Activated T-helper 1 cell treated with anti-CD3 and anti-CD28 coated beads, Interleukin-12 subunit alpha, Interleukin-12 subunit beta, Interleukin-2, Interleukin-4 antibody, amounts not matched to agents 30 ng/mL and 10 ng/mL and 1 ng/mL, durations not matched to agents 14 hours and 24 hours and 36 hours (primary cell): ENCODE results near the gene CCDC8. TPM values are rescaled to one million over a fixed set of nuclear protein-coding genes. Genes with fewer than 3 reads are reported as not detected.
"Not testable (repeated sequence)": the region's sequence is repeated elsewhere in the genome, so short reads cannot be mapped to it uniquely, and the experiment has no call there.

ENCODE experiments used
- DNase-seq: peaks from one replicate; pipeline ENCODE4 v3.0.0; 2021; ENCODE audit warnings: low spot score
- H3K27ac Mint-ChIP-seq: one replicate; pipeline ENCODE4 v1.8.0; 2021; ENCODE audit warnings: mild to moderate bottlenecking, mixed read lengths
- H3K27me3 Mint-ChIP-seq: one replicate; pipeline ENCODE4 v1.8.0; 2022; ENCODE audit warnings: mild to moderate bottlenecking, moderate library complexity, mixed read lengths; ENCODE audit not compliant: insufficient read depth
- H3K36me3 Mint-ChIP-seq: one replicate; pipeline ENCODE4 v1.8.0; 2021; ENCODE audit warnings: low read depth, mixed read lengths
- H3K4me1 Mint-ChIP-seq: one replicate; pipeline ENCODE4 v1.8.0; 2021; ENCODE audit warnings: low read depth, mixed read lengths
- H3K4me3 Mint-ChIP-seq: one replicate; pipeline ENCODE4 v1.8.0; 2021; ENCODE audit warnings: mild to moderate bottlenecking, moderate library complexity, mixed read lengths
- H3K9me3 Mint-ChIP-seq: one replicate; pipeline ENCODE4 v1.8.0; 2021; ENCODE audit warnings: mixed read lengths
- intact Hi-C: fragments of 100-400 bp; cut with micrococcal nuclease; formaldehyde crosslinking; loops from one replicate; pipeline ENCODE4 v1.15.1; 2024
- total RNA-seq: library from RNA; stranded (reverse); gene quantifications from 2 replicates; pipeline ENCODE4 v1.2.3, GENCODE V29; 2022

The CCDC8 gene
- total RNA-seq, 1 donor from 2014 or later: not detected

- Mint-ChIP-seq H3K27ac (no peak overlapping the region), H3K9me3 (no peaks in the 10 kb centered on the region), H3K4me3 (no peak overlapping the region), H3K4me1 (peaks cover 6% of the 10 kb centered on the region), H3K36me3 (no peaks in the 10 kb centered on the region), H3K27me3 (peaks cover 73% of the 10 kb centered on the region)
- intact Hi-C loops: no loop called here
- DNase-seq: no peak
Observed at GRCh38 chr19:46408664-46409039, 4.7 kb downstream of the CCDC8 start.

GRCh38 chr19:46407856-46408663, 5.3 kb downstream of the CCDC8 start:
- Mint-ChIP-seq H3K27me3 (peaks cover 75% of the 10 kb centered on the region), H3K36me3 (no peaks in the 10 kb centered on the region), H3K9me3 (no peaks in the 10 kb centered on the region), H3K27ac (no peak overlapping the region), H3K4me3 (no peak overlapping the region), H3K4me1 (peaks cover 6% of the 10 kb centered on the region)
- intact Hi-C loops: no loop called here
- DNase-seq: no peak

DNA sequence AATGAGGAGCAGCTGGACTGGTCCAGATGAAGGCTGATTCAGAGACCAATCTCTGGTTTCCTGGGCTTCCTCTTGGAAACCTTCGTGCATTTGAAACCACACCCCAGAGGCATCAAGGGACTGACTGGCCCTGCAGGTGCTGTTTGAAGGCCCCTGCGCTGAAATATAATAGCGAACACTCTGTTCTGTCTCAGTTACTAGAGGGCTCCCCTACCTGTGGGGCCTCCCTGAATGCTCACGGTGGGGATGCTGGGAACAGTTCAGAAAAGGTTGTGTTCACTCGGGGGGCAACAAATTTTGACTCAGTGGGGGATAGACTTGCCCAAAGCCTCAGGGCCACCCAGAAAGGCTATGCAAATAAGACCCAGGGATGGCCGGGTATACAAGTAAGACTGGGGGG, 6.4 kb downstream of the CCDC8 start:
- intact Hi-C loops: no loop called here
- Mint-ChIP-seq H3K9me3 (no peaks in the 10 kb centered on the region), H3K4me1 (peaks cover 6% of the 10 kb centered on the region), H3K27ac (no peak overlapping the region), H3K36me3 (no peaks in the 10 kb centered on the region), H3K27me3 (peaks cover 74% of the 10 kb centered on the region), H3K4me3 (no peak overlapping the region)
- DNase-seq: no peak

GRCh38 chr19:46404753-46405468, 8.5 kb downstream of the CCDC8 start:
- H3K36me3 Mint-ChIP-seq: no peaks in the 10 kb centered on the region
- H3K27me3 Mint-ChIP-seq: peaks cover 66% of the 10 kb centered on the region
- H3K4me1 Mint-ChIP-seq: peaks cover 6% of the 10 kb centered on the region
- intact Hi-C loops: loop anchor here (2.0 kb wide), 1 partner anchor 22 kb away; no protein-coding TSS in a partner anchor
- H3K4me3 Mint-ChIP-seq: no peak overlapping the region
- DNase-seq: no peak
- H3K27ac Mint-ChIP-seq: no peak overlapping the region
- H3K9me3 Mint-ChIP-seq: no peaks in the 10 kb centered on the region

- intact Hi-C loops: loop anchor here (2.0 kb wide), 1 partner anchor 23 kb away; no protein-coding TSS in a partner anchor
- peaks cover 6% of the 10 kb centered on the region for H3K4me1 Mint-ChIP-seq
Observed at GRCh38 chr19:46404055-46404752, 9.2 kb downstream of the CCDC8 start.

DNA sequence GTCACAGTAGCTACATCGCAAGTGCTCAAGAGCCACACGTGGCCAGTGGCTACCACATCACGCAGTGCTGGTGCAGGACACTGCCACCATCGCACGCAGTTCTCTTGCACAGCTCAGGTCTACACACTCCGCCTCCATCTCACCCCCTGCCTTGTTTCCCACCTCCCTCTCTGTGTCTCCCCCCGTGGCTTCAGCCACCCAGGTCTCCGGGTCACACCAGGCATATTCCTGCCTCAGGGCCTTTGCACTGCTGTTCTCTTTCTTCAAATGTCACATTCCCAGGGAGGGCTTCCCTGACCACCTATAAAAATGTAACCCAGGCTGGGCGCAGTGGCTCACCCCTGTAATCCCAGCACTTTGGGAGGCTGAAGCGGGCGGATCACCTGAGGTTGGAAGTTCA, 10.6 kb downstream of the CCDC8 start:
- H3K27me3 Mint-ChIP-seq: peaks cover 61% of the 10 kb centered on the region
- H3K9me3 Mint-ChIP-seq: no peaks in the 10 kb centered on the region
- no peak overlapping the region for H3K27ac Mint-ChIP-seq
- H3K4me3 Mint-ChIP-seq: no peak overlapping the region
- intact Hi-C loops: loop anchor here (1.0 kb wide), 2 partner anchors 85 to 111 kb away; no protein-coding TSS in a partner anchor
- H3K36me3 Mint-ChIP-seq: no peaks in the 10 kb centered on the region
- DNase-seq: no peak
- no peaks in the 10 kb centered on the region for H3K4me1 Mint-ChIP-seq

More at GRCh38 chr19:46404055-46404752, 9.2 kb downstream of the CCDC8 start:
- DNase-seq: no peak
- H3K27ac Mint-ChIP-seq: peak overlapping the region; percentile 4
- peaks cover 68% of the 10 kb centered on the region for H3K27me3 Mint-ChIP-seq
- no peaks in the 10 kb centered on the region for H3K36me3 Mint-ChIP-seq
- peak overlapping the region; percentile 39 for H3K4me3 Mint-ChIP-seq
- H3K9me3 Mint-ChIP-seq: no peaks in the 10 kb centered on the region

DNA sequence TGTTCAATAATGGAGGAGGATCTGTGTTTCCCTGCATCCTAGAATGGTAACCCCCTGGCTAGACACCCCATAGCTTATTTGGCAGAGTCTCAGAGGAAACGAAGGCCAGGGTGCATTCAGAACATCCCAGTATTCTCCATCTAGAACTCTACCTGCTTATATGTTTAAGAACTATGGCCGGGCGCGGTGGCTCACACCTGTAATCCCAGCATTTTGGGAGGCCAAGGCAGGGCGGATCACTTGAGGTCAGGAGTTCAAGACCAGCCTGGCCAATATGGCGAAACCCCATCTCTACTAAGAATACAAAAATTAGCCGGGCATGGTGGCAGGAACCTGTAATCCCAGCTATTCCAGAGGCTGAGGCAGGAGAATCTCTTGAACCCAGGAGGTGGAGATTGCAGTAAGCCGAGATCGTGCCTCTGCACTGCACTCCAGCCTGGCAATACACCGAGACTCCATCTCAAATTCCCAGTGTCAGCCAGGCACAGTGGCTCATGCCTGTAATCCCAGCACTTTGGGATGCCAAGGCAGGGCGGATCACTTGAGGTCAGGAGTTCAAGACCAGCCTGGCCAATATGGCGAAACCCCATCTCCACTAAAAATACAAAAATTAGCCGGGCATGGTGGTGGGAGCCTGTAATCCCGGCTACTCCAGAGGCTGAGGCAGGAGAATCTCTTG, 15.4 kb downstream of the CCDC8 start:
- not testable (repeated sequence) for H3K4me3 Mint-ChIP-seq, DNase-seq, H3K9me3 Mint-ChIP-seq, H3K27ac Mint-ChIP-seq, H3K36me3 Mint-ChIP-seq
- Mint-ChIP-seq H3K4me1 (peaks cover 10% of the 10 kb centered on the region), H3K27me3 (peaks cover 21% of the 10 kb centered on the region)
- intact Hi-C loops: loop anchor here (5.0 kb wide), 1 partner anchor 116 kb away; no protein-coding TSS in a partner anchor

DNA sequence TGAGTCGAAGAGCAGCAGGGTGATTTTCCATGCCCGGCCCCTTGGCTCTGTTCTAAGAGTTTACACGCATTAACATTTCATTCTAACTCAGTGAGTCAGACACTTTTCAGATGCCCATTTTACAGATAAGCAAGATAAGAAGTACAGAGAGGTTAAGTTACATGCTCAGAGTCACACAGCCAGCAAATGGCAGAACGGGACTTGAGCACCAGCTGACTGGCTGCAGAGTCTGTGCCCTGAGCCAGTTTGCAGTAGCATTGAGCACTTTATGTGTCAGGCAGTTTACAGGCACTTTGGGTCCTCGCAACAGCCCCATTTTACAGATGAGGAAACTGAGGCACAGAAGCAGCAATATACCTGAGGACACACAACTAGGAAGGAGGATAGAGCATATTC, 19.0 kb downstream of the CCDC8 start:
- Mint-ChIP-seq H3K27ac (peak overlapping the region; percentile 70), H3K27me3 (peaks cover 6% of the 10 kb centered on the region), H3K36me3 (peaks cover 12% of the 10 kb centered on the region), H3K4me1 (peaks cover 10% of the 10 kb centered on the region), H3K9me3 (no peaks in the 10 kb centered on the region), H3K4me3 (no peak overlapping the region)
- DNase-seq: no peak
- intact Hi-C loops: no loop called here

DNA sequence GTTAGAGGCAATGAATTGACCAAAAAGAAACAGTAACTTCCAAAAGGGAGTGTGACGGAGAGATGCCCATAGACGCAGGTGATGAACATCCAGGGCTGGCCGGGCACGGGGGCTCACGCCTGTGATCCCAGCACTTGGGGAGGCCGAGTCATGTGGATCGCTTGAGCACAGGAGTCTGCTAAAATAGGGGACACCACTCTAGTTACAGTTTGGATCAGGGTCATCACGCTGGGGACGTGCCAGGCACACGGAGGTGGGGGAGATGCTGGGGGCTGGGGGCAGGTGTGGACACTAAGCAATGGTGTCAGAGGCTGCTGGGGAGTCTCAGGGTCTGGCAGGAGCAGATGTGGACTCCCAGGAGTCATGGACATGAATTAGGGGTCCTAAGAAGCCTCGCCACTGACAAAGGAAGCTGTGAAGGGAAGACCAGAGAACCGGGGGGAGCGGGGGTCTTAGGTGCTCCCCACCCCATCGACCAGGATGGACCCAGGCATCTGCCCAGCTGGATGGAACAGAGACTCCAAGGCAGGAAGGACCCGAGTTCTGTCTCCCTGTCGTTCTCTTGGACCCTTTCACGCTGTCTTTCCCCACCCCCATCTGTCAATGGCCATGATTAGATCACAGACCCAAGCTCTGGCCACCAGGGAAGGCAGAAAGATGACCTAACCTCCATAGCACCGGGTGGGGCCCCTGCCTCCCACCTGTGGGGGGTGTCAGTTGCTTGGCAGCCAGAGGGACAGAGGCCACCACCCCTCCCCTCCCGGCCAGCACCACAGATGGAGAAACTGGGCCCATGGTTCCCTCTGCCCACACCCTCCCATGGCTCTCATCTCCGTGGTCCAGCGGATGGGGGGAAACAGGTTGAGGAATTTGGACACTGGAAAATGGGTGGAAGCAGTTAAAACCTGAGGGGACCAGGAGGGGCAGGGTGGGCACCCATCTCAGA, 19.6 kb downstream of the CCDC8 start:
- intact Hi-C loops: no loop called here
- Mint-ChIP-seq H3K9me3 (no peaks in the 10 kb centered on the region), H3K27ac (no peak overlapping the region)

GRCh38 chr19:46392837-46393236, 20.5 kb downstream of the CCDC8 start:
- Mint-ChIP-seq H3K27me3 (peaks cover 2% of the 10 kb centered on the region), H3K36me3 (peaks cover 24% of the 10 kb centered on the region), H3K4me3 (no peak overlapping the region), H3K27ac (no peak overlapping the region), H3K9me3 (no peaks in the 10 kb centered on the region), H3K4me1 (peaks cover 10% of the 10 kb centered on the region)
- intact Hi-C loops: no loop called here
- no peak for DNase-seq

More for the DNA sequence above, 19.6 kb downstream of the CCDC8 start:
- H3K36me3 Mint-ChIP-seq: peaks cover 18% of the 10 kb centered on the region
- H3K4me3 Mint-ChIP-seq: no peak overlapping the region
- DNase-seq: no peak
- peaks cover 2% of the 10 kb centered on the region for H3K27me3 Mint-ChIP-seq
- H3K4me1 Mint-ChIP-seq: peaks cover 10% of the 10 kb centered on the region

DNA sequence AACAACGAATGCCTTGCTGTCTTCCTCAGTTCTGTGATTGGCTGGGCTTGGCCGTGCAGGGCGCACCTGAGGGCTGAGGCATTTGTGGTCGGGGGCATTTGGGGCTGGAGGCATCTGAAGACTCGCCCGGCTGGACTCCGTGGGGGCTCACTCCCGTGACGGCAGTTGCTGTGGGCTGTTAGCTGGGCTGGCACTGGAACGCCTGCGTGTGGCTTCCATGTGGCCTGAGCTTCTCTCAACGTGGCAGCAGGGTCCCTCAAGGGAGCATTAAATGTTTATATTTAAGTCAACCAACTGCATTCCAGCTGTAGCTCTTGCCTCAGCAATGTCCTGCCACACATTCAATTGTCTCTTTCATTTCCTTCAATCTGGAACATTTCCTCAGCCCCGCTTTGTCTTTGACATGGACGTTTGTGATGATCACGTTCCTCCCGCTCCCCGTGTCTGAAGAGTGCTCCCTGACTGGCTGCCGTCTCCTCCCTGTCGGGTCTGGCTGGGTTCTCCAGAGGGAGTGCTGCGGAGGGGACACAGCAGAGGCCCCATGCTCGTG, 21.0 kb downstream of the CCDC8 start:
- Mint-ChIP-seq H3K36me3 (peaks cover 29% of the 10 kb centered on the region), H3K4me3 (no peak overlapping the region), H3K4me1 (peaks cover 10% of the 10 kb centered on the region), H3K9me3 (no peaks in the 10 kb centered on the region), H3K27me3 (no peaks in the 10 kb centered on the region), H3K27ac (no peak overlapping the region)
- DNase-seq: no peak
- intact Hi-C loops: no loop called here
